Measurements from ENCODE around the gene IL6ST. TPM values are rescaled to one million over a fixed set of nuclear protein-coding genes. Genes with fewer than 3 reads are reported as not detected.

IL6ST gene
- polyA plus RNA-seq, 1 donor (not counting 4 experiments of a cell fraction or from before 2014, with no cell fraction given): 41.3 TPM

GRCh38 chr5:55908804-55909203, 86.0 kb downstream of the IL6ST start:
- FAIRE-seq: no peak
- H3K4me2 ChIP-seq (ENCODE audit: control insufficient read depth, extremely low read depth, insufficient read depth, low read depth, low read length): no peak overlapping the region
- no peaks in the 10 kb centered on the region for H4K20me1 ChIP-seq (ENCODE audit: control insufficient read depth, extremely low read depth, insufficient read depth, low read length)
- H3K9me3 ChIP-seq (ENCODE audit: control insufficient read depth, low read depth, low read length): no peaks in the 10 kb centered on the region
- H3K27ac ChIP-seq (ENCODE audit: control insufficient read depth, insufficient read depth, low read length): no peak overlapping the region
- H2AFZ ChIP-seq (ENCODE audit: control insufficient read depth, low read length): no peak overlapping the region
- H3K27me3 ChIP-seq (ENCODE audit: control insufficient read depth, extremely low read depth, insufficient read depth, low read length): no peaks in the 10 kb centered on the region
- no peaks in the 10 kb centered on the region for H3K4me1 ChIP-seq (ENCODE audit: control insufficient read depth, extremely low read depth, insufficient read depth, low read length)
- no peak overlapping the region for H3K9ac ChIP-seq (ENCODE audit: control insufficient read depth, extremely low read depth, insufficient read depth, low read length)
- H3K4me3 ChIP-seq (ENCODE audit: control insufficient read depth in 2 of 3, extremely low read depth in 1 of 3, insufficient read depth in 2 of 3, low read depth in 1 of 3, low read length in 3 of 3): no peak overlapping the region
- peaks cover 3 to 5% of the 10 kb centered on the region in 2 experiments for H3K36me3 ChIP-seq (ENCODE audit: control insufficient read depth in 2 of 2, extremely low read depth in 1 of 2, insufficient read depth in 2 of 2, low read length in 2 of 2)
- no peaks in the 10 kb centered on the region for H3K79me2 ChIP-seq (ENCODE audit: control insufficient read depth, insufficient read depth, low read length)
- dilution Hi-C loops (cut with MboI; ENCODE audit: extremely low pct_ligation_motif_present, low sequenced_read_pairs): no loop called here
- no peak for DNase-seq (ENCODE audit: low read depth, low spot score)
- TF ChIP-seq EZH2 (IDR thresholded peaks at IDR 0.05; ENCODE audit: low read length) (no peak), CTCF (optimal IDR thresholded peaks at IDR 0.05 in 1 of 3, IDR thresholded peaks at IDR 0.05 in 1 of 3, conservative IDR thresholded peaks at IDR 0.05 in 1 of 3; ENCODE audit: extremely low read depth in 1 of 3, insufficient read depth in 2 of 3, low read length in 3 of 3) (no peak)
- no peaks in the 10 kb centered on the region for H3K9me1 ChIP-seq (ENCODE audit: control insufficient read depth, extremely low read depth, insufficient read depth, low read length)

- Histone ChIP-seq H3K4me3 (ENCODE audit: control insufficient read depth in 2 of 3, extremely low read depth in 1 of 3, insufficient read depth in 2 of 3, low read depth in 1 of 3, low read length in 3 of 3) (no peak overlapping the region), H3K4me2 (ENCODE audit: control insufficient read depth, extremely low read depth, insufficient read depth, low read depth, low read length) (no peak overlapping the region), H4K20me1 (ENCODE audit: control insufficient read depth, extremely low read depth, insufficient read depth, low read length) (no peaks in the 10 kb centered on the region), H3K36me3 (ENCODE audit: control insufficient read depth in 2 of 2, extremely low read depth in 1 of 2, insufficient read depth in 2 of 2, low read length in 2 of 2) (peaks cover 1 to 5% of the 10 kb centered on the region in 2 experiments), H3K9ac (ENCODE audit: control insufficient read depth, extremely low read depth, insufficient read depth, low read length) (no peak overlapping the region), H3K27ac (ENCODE audit: control insufficient read depth, insufficient read depth, low read length) (no peak overlapping the region), H3K9me3 (ENCODE audit: control insufficient read depth, low read depth, low read length) (no peaks in the 10 kb centered on the region), H3K27me3 (ENCODE audit: control insufficient read depth, extremely low read depth, insufficient read depth, low read length) (no peaks in the 10 kb centered on the region), H3K79me2 (ENCODE audit: control insufficient read depth, insufficient read depth, low read length) (no peaks in the 10 kb centered on the region), H2AFZ (ENCODE audit: control insufficient read depth, low read length) (no peak overlapping the region), H3K4me1 (ENCODE audit: control insufficient read depth, extremely low read depth, insufficient read depth, low read length) (no peaks in the 10 kb centered on the region), H3K9me1 (ENCODE audit: control insufficient read depth, extremely low read depth, insufficient read depth, low read length) (no peaks in the 10 kb centered on the region)
- TF ChIP-seq CTCF (optimal IDR thresholded peaks at IDR 0.05 in 1 of 3, IDR thresholded peaks at IDR 0.05 in 1 of 3, conservative IDR thresholded peaks at IDR 0.05 in 1 of 3; ENCODE audit: extremely low read depth in 1 of 3, insufficient read depth in 2 of 3, low read length in 3 of 3) (no peak), EZH2 (IDR thresholded peaks at IDR 0.05; ENCODE audit: low read length) (no peak)
- FAIRE-seq (no peak), DNase-seq (ENCODE audit: low read depth, low spot score) (no peak)
- dilution Hi-C loops (cut with MboI; ENCODE audit: extremely low pct_ligation_motif_present, low sequenced_read_pairs): no loop called here
Measured at GRCh38 chr5:55907927-55908326, 86.8 kb downstream of the IL6ST start.

All from keratinocyte (primary cell).